Duodenal mucosa (tissue), 2 donors: ENCODE results near the gene RBM47.
A peak's percentile ranks its signal among the peaks of the same experiment; 100 is the strongest.

ENCODE experiments used
- H3K27ac ChIP-seq: one replicate; pipeline ENCODE4 v1.7.0; 2013; ENCODE audit warnings: low read depth, low read length
- H3K27me3 ChIP-seq, 2 donors: one replicate each; pipeline ENCODE4 v1.7.0; 2013; ENCODE audit warnings: low read length in 2 of 2, control low read depth in 1 of 2; ENCODE audit not compliant: insufficient read depth in 2 of 2, control insufficient read depth in 1 of 2
- H3K36me3 ChIP-seq, 2 donors: one replicate each; pipeline ENCODE4 v1.7.0; 2013; ENCODE audit warnings: low read length in 2 of 2, control low read depth in 1 of 2; ENCODE audit not compliant: insufficient read depth in 2 of 2, control insufficient read depth in 1 of 2
- H3K4me1 ChIP-seq, 2 donors: one replicate each; pipeline ENCODE4 v1.7.0; 2013; ENCODE audit warnings: low read length in 2 of 2, control low read depth in 1 of 2; ENCODE audit not compliant: insufficient read depth in 2 of 2, control insufficient read depth in 1 of 2
- H3K4me3 ChIP-seq, 2 donors: one replicate each; pipeline ENCODE4 v1.7.0; 2013; ENCODE audit warnings: low read length in 2 of 2, low read depth in 1 of 2
- H3K9ac ChIP-seq, 2 donors: one replicate each; pipeline ENCODE4 v1.7.0; 2013; ENCODE audit warnings: low read length in 2 of 2, low read depth in 1 of 2
- H3K9me3 ChIP-seq, 2 donors: one replicate each; pipeline ENCODE4 v1.7.0; 2013; ENCODE audit warnings: low read length in 2 of 2, control low read depth in 1 of 2; ENCODE audit not compliant: control insufficient read depth in 1 of 2

The RBM47 gene

GRCh38 chr4:40482985-40483647 is 146.5 kb downstream of the RBM47 start:
- H3K9ac ChIP-seq, result no peak overlapping the region
- H3K27ac ChIP-seq, result no peak overlapping the region

GRCh38 chr4:40481977-40482376 is 147.7 kb downstream of the RBM47 start:
- H3K36me3 ChIP-seq, result peaks cover 0 to 6% of the 10 kb centered on the region in 2 donors
- no peaks in the 10 kb centered on the region for H3K9me3 ChIP-seq
- no peak overlapping the region for H3K4me3 ChIP-seq
- H3K27ac ChIP-seq, result no peak overlapping the region
- H3K4me1 ChIP-seq, result peaks cover 18 to 32% of the 10 kb centered on the region in 2 donors
- H3K27me3 ChIP-seq, result no peaks in the 10 kb centered on the region
- no peak overlapping the region for H3K9ac ChIP-seq

More at GRCh38 chr4:40482985-40483647, 146.5 kb downstream of the RBM47 start:
- peaks cover 18 to 33% of the 10 kb centered on the region in 2 donors for H3K4me1 ChIP-seq
- H3K36me3 ChIP-seq, result peaks cover 0 to 6% of the 10 kb centered on the region in 2 donors
- no peak overlapping the region for H3K4me3 ChIP-seq
- H3K9me3 ChIP-seq, result no peaks in the 10 kb centered on the region
- no peaks in the 10 kb centered on the region for H3K27me3 ChIP-seq

- H3K4me3 ChIP-seq, result no peak overlapping the region
- peaks cover 0 to 6% of the 10 kb centered on the region in 2 donors for H3K36me3 ChIP-seq
- H3K27ac ChIP-seq, result no peak overlapping the region
- H3K27me3 ChIP-seq, result no peaks in the 10 kb centered on the region
- no peaks in the 10 kb centered on the region for H3K9me3 ChIP-seq
- H3K9ac ChIP-seq, result no peak overlapping the region
- peaks cover 25 to 42% of the 10 kb centered on the region in 2 donors for H3K4me1 ChIP-seq
These were observed 149.4 kb downstream of the RBM47 start for GRCh38 chr4:40480291-40480690.

GRCh38 chr4:40479378-40479777 is 150.3 kb downstream of the RBM47 start:
- no peak overlapping the region for H3K9ac ChIP-seq
- peaks cover 25 to 41% of the 10 kb centered on the region in 2 donors for H3K4me1 ChIP-seq
- no peak overlapping the region for H3K27ac ChIP-seq
- no peaks in the 10 kb centered on the region for H3K27me3 ChIP-seq
- H3K4me3 ChIP-seq, result no peak overlapping the region
- H3K36me3 ChIP-seq, result peaks cover 0 to 6% of the 10 kb centered on the region in 2 donors
- no peaks in the 10 kb centered on the region for H3K9me3 ChIP-seq

- peak overlapping the region; percentile 25 for H3K27ac ChIP-seq
- peaks cover 33 to 51% of the 10 kb centered on the region in 2 donors for H3K4me1 ChIP-seq
- no peaks in the 10 kb centered on the region for H3K9me3 ChIP-seq
- H3K27me3 ChIP-seq, result no peaks in the 10 kb centered on the region
- H3K9ac ChIP-seq, result peak overlapping the region; percentile 9 to 31
- H3K36me3 ChIP-seq, result no peaks in the 10 kb centered on the region
- H3K4me3 ChIP-seq, result peak overlapping the region; percentile 8 to 52
These were observed 154.1 kb downstream of the RBM47 start for GRCh38 chr4:40475609-40476008.

- Histone ChIP-seq H3K9me3 (no peaks in the 10 kb centered on the region), H3K9ac (peak overlapping the region; percentile 21 to 44), H3K4me1 (peaks cover 35 to 46% of the 10 kb centered on the region in 2 donors), H3K27me3 (no peaks in the 10 kb centered on the region), H3K27ac (peak overlapping the region; percentile 55), H3K4me3 (peak overlapping the region; percentile 41 to 50), H3K36me3 (no peaks in the 10 kb centered on the region)
These were observed 155.9 kb downstream of the RBM47 start for GRCh38 chr4:40473578-40474388.

GRCh38 chr4:40471923-40472322 is 157.7 kb downstream of the RBM47 start:
- H3K36me3 ChIP-seq, result no peaks in the 10 kb centered on the region
- no peak overlapping the region for H3K4me3 ChIP-seq
- peaks cover 35 to 49% of the 10 kb centered on the region in 2 donors for H3K4me1 ChIP-seq
- H3K27ac ChIP-seq, result no peak overlapping the region
- no peaks in the 10 kb centered on the region for H3K27me3 ChIP-seq
- no peaks in the 10 kb centered on the region for H3K9me3 ChIP-seq
- H3K9ac ChIP-seq, result no peak overlapping the region

- Histone ChIP-seq H3K27me3 (no peaks in the 10 kb centered on the region), H3K9ac (no peak overlapping the region), H3K27ac (no peak overlapping the region), H3K4me1 (peaks cover 20 to 47% of the 10 kb centered on the region in 2 donors), H3K9me3 (no peaks in the 10 kb centered on the region), H3K36me3 (peaks cover 18 to 20% of the 10 kb centered on the region in 2 donors), H3K4me3 (no peak overlapping the region)
These were observed 162.9 kb downstream of the RBM47 start for GRCh38 chr4:40466789-40467188.

GRCh38 chr4:40462326-40462725 is 167.3 kb downstream of the RBM47 start:
- Histone ChIP-seq H3K9me3 (no peaks in the 10 kb centered on the region), H3K4me1 (peaks cover 13 to 54% of the 10 kb centered on the region in 2 donors)

GRCh38 chr4:40461879-40462278 is 167.8 kb downstream of the RBM47 start:
- no peaks in the 10 kb centered on the region for H3K9me3 ChIP-seq
- no peak overlapping the region for H3K9ac ChIP-seq
- H3K36me3 ChIP-seq, result peaks cover 18 to 20% of the 10 kb centered on the region in 2 donors
- no peaks in the 10 kb centered on the region for H3K27me3 ChIP-seq
- peaks cover 13 to 52% of the 10 kb centered on the region in 2 donors for H3K4me1 ChIP-seq
- H3K27ac ChIP-seq, result no peak overlapping the region
- no peak overlapping the region for H3K4me3 ChIP-seq

More at GRCh38 chr4:40462326-40462725, 167.3 kb downstream of the RBM47 start:
- no peak overlapping the region for H3K9ac ChIP-seq
- no peak overlapping the region for H3K4me3 ChIP-seq
- peaks cover 18 to 20% of the 10 kb centered on the region in 2 donors for H3K36me3 ChIP-seq
- H3K27me3 ChIP-seq, result no peaks in the 10 kb centered on the region
- H3K27ac ChIP-seq, result no peak overlapping the region
